Measurements from ENCODE around the gene LYPD6B. TPM values are rescaled to one million over a fixed set of nuclear protein-coding genes. Genes with fewer than 3 reads are reported as not detected.

Gene LYPD6B
- total RNA-seq, 1 donor from 2014 or later, result not detected

DNA sequence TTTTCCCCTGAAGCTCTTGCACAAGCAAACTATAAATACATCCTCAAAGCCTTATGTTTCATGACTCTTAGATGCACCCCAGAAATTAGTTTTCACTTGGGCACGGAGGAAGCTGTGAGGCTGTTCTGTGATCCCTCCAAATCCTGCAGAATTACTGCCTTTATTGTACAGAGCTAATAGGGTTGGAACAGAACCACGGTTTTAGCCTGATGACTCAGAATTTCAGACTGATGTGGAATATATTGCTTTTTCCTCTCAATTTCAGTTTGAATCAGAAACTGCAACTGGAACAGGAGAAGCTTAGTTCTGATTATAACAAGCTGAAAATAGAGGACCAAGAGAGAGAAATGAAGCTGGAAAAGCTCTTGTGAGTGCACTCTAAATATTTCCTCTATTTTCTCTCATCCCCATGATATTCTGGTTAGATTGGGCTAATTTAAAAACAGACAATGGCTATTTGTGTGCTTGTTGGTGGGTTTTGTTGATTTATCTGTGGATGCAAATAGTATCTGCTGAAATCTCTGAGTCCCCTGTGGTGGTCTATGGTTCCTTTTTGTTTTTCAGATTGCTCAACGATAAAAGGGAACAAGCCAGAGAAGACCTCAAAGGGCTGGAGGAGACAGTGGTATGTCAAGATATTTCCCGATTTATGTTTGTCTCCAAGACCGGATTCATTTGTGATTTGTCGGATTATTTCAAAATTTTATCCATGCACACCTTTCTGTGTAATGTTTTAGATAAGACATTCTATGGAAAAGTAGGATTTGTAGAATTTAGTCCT lies 38.2 kb upstream of the LYPD6B start:
- Histone ChIP-seq H3K9me3 (replicated peaks) (no peaks in the 10 kb centered on the region), H3K27me3 (ENCODE audit: low read depth) (peaks cover 48% of the 10 kb centered on the region), H3K27ac (replicated peaks) (no peak overlapping the region), H3K4me1 (peaks cover 8% of the 10 kb centered on the region), H3K4me3 (no peak overlapping the region), H3K36me3 (no peaks in the 10 kb centered on the region)
- TF ChIP-seq, protein P1, sequence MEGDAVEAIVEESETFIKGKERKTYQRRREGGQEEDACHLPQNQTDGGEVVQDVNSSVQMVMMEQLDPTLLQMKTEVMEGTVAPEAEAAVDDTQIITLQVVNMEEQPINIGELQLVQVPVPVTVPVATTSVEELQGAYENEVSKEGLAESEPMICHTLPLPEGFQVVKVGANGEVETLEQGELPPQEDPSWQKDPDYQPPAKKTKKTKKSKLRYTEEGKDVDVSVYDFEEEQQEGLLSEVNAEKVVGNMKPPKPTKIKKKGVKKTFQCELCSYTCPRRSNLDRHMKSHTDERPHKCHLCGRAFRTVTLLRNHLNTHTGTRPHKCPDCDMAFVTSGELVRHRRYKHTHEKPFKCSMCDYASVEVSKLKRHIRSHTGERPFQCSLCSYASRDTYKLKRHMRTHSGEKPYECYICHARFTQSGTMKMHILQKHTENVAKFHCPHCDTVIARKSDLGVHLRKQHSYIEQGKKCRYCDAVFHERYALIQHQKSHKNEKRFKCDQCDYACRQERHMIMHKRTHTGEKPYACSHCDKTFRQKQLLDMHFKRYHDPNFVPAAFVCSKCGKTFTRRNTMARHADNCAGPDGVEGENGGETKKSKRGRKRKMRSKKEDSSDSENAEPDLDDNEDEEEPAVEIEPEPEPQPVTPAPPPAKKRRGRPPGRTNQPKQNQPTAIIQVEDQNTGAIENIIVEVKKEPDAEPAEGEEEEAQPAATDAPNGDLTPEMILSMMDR (IDR thresholded peaks at IDR 0.05; ENCODE audit: borderline replicate concordance), result no peak
- intact Hi-C loops (cut with micrococcal nuclease), result no loop called here
- no peak for DNase-seq

DNA sequence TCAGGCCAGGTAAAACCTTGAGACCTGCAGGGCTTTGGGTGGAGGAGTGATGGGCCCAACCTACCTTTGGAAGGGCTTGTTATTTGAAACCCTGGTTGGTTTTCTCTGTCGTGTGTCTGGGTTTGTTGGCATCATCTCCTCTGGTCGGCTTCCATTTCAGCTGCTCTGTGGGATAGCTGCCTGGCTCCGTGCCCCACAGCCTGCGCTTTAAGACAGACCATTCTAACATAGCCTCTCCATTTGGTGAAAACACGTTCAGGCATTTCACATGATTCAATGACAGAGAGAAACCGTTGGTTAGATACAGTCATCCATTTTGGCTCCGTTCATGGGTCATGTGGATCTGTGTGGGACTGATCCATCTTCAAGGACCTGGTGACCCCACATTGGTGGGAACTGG lies 37.0 kb upstream of the LYPD6B start:
- intact Hi-C loops (cut with micrococcal nuclease), result no loop called here
- Histone ChIP-seq H3K36me3 (no peaks in the 10 kb centered on the region), H3K27me3 (ENCODE audit: low read depth) (peaks cover 41% of the 10 kb centered on the region)

DNA sequence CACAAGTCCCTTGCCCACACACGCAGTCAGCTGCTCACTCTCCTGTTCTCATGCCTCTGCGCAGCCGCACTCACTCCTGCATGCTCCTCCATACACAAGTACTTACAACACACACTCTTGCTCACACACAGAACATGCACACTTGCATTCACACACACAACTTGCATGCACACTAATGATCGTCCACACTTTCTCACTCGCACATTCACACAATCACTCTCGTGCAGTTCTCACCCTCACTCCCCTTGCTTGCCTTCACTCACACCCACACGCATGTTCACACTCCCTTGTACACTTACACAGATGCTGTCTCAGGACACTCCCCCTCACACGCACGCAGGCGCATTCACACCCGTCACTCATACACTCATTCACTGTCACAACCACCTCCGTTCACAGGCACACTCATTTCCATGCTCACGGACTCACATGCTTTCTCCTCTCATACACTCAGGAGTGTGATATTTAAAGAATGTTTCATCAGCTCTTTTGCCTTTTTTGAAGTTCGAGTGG lies 36.1 kb upstream of the LYPD6B start:
- Histone ChIP-seq H3K4me1 (peaks cover 8% of the 10 kb centered on the region), H3K4me3 (no peak overlapping the region), H3K27ac (replicated peaks) (no peak overlapping the region), H3K9me3 (replicated peaks) (no peaks in the 10 kb centered on the region), H3K27me3 (ENCODE audit: low read depth) (peaks cover 31% of the 10 kb centered on the region), H3K36me3 (no peaks in the 10 kb centered on the region)
- intact Hi-C loops (cut with micrococcal nuclease), result no loop called here
- no peak for DNase-seq
- TF ChIP-seq, protein P1 (IDR thresholded peaks at IDR 0.05; ENCODE audit: borderline replicate concordance), result no peak

More for the DNA sequence above, 37.0 kb upstream of the LYPD6B start:
- Histone ChIP-seq H3K4me1 (peaks cover 8% of the 10 kb centered on the region), H3K9me3 (replicated peaks) (no peaks in the 10 kb centered on the region), H3K4me3 (no peak overlapping the region), H3K27ac (replicated peaks) (no peak overlapping the region)
- TF ChIP-seq, protein P1 (IDR thresholded peaks at IDR 0.05; ENCODE audit: borderline replicate concordance), result no peak
- no peak for DNase-seq

DNA sequence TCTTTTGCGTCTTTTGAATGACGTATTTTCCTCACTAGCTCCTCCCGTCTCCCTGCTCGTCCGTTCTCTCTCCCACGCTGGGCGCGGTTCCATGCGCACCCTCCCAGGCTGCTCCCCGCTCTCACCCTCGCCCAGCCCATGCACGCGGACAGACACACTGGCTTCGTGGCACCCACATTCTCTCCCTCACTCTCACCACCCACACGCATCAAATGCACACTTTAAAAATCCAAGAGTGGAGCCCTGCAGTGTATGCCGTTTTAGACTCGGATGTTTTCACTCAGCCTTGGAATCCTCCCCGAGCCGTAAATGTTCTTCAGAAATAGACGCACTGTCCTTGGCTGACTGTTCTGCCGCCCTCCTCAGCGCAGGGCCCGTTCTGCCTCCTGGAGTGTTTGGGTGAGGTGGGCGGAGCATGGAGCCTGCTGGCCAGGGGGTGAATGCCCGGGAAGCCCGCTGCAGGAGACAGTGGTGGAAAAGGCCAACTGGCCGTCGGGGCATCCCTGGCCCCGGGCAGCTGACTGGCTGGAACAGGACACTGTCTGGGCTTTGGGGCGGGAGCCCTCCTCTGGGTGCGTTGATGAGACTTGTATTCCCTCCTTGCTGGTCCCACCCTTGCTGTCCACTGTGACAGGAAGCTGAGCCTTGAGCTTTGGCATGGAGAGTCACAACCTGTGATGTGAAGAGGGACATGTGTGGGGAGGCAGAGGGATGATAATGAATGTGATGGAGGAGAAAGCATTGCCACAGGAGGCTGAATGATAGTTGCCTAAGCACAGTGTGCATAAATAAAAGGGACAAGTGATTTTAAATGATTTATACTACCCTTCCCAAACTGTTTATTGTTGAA lies 35.4 kb upstream of the LYPD6B start:
- Histone ChIP-seq H3K36me3 (no peaks in the 10 kb centered on the region), H3K9me3 (replicated peaks) (no peaks in the 10 kb centered on the region), H3K4me3 (no peak overlapping the region), H3K4me1 (peaks cover 3% of the 10 kb centered on the region), H3K27ac (replicated peaks) (no peak overlapping the region), H3K27me3 (ENCODE audit: low read depth) (peaks cover 24% of the 10 kb centered on the region)
- no peak for DNase-seq
- TF ChIP-seq, protein P1 (IDR thresholded peaks at IDR 0.05; ENCODE audit: borderline replicate concordance), result no peak
- intact Hi-C loops (cut with micrococcal nuclease), result no loop called here

DNA sequence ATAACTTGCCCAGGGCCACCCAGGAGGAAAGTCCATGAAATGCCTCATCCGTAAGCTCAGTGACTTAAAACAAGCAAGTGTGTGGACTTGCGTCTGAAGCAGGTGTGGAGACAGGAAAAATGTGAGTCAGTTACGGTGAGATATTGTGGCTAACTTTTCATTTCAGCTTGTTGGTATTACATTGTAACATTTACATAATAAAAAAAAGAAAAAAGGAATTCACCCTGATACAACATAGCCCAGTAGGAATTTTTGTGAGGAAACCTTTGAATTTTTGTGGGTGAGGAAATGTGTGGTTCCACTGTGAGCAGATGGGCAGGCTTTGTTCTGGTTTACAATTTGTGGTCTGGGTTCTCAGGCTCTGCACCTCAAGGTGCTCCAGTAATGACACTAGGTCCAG lies 33.7 kb upstream of the LYPD6B start:
- intact Hi-C loops (cut with micrococcal nuclease), result no loop called here

More for the DNA sequence above, 33.7 kb upstream of the LYPD6B start:
- H3K27ac ChIP-seq (replicated peaks), result no peak overlapping the region
- no peak overlapping the region for H3K4me3 ChIP-seq
- TF ChIP-seq, protein P1 (IDR thresholded peaks at IDR 0.05; ENCODE audit: borderline replicate concordance), result no peak
- no peaks in the 10 kb centered on the region for H3K36me3 ChIP-seq
- peaks cover 14% of the 10 kb centered on the region for H3K27me3 ChIP-seq (ENCODE audit: low read depth)
- no peaks in the 10 kb centered on the region for H3K9me3 ChIP-seq (replicated peaks)
- DNase-seq, result no peak
- no peaks in the 10 kb centered on the region for H3K4me1 ChIP-seq

Measured in left ventricle myocardium inferior (tissue), 1 donor.